Right lung (tissue), 5 donors: ENCODE data around the gene PLEKHM2. TPM values are rescaled to one million over a fixed set of nuclear protein-coding genes. Genes with fewer than 3 reads are reported as not detected.

Experiments used
- DNase-seq, 2 donors: peaks; one replicate each; pipeline ENCODE4 v3.0.0-alpha.2; 2013
- polyA plus RNA-seq, 5 donors: library from polyadenylated mRNA; unstranded; fragments of 120-200 nt; gene quantifications; one replicate each; pipeline versions ENCODE4 v1.2.1 to v1.2.3, GENCODE V29; 2013; ENCODE audit warnings: inconsistent platforms in 1 of 5, low replicate concordance in 1 of 5; ENCODE audit not compliant: insufficient read length in 5 of 5, insufficient read depth in 1 of 5

The PLEKHM2 gene
- polyA plus RNA-seq, 5 donors, result 42.6 to 62.2 (median 55.3) TPM

GRCh38 chr1:15701784-15702183 is 17.7 kb downstream of the PLEKHM2 start:
- no peak for DNase-seq

- DNase-seq, result no peak
These were observed 18.8 kb downstream of the PLEKHM2 start for GRCh38 chr1:15702722-15703550.

DNA sequence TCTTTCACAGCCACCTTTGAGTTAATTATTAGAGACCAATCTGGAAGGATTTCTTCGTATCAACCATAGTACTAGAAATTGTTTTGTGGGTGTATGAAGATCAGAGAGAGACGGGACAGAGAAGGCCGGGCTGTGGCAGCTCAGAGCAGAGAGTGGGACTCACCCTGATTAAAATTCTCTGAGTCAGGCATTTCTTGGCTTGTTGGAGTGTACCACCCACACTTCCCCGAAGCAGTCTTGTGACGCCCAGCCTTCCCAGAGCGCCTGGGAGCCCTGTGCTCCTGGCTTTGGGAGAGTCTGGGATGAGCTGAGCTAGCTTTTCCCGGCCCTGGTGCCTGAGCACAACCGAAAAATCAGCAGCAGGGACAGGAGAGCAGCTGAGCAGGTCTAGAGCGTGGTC is 19.4 kb downstream of the PLEKHM2 start:
- peak in 1 of 2 donors; percentile 69 for DNase-seq

DNA sequence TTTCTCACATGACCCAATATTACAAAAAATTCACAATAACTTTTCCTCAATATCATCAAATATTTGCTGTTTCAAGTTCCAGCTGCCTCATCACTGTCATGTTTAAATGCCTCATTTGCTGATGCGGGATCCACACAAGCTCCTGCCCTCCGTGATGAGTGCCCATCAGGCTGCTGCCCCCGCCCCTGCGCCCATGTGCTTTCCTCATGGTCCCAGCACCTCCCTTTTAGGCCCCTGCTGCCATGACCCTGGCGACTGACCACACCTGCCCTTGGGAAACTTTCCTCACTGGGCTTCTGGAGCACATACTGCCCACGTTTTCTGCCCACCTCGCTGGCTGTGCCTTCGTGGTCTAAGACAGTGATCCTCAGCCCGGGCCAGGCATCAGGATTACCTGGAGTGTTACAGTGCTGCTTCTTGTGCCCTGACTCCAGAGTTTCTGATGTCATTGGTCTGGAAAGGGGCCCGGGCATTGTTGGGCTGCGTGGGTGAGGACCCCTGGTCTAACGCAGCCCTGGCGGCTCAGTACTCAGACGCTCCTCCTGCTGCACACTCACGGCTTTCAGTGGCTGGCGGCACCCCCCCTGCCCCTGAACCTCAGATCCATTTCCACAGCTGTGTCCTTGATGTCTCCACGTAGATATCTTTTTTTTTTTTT is 20.5 kb downstream of the PLEKHM2 start:
- no peak for DNase-seq

DNA sequence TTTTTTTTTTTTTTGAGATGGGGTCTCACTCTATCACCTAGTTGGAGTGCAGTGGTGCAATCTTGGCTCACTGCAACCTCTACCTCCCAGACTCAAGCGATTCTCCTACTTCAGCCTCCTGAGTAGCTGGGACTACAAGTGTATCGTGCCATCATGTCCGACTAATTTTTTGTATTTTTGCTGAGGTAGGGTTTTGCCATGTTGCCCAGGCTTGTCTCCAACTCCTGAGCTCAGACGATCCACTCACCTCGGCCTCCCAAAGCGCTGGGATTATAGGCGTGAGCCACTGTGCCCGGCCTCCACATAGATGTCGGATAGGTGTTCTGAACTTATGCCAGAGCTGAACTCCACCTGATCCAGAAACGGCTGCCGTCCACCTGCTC is 21.1 kb downstream of the PLEKHM2 start:
- DNase-seq, result no peak

DNA sequence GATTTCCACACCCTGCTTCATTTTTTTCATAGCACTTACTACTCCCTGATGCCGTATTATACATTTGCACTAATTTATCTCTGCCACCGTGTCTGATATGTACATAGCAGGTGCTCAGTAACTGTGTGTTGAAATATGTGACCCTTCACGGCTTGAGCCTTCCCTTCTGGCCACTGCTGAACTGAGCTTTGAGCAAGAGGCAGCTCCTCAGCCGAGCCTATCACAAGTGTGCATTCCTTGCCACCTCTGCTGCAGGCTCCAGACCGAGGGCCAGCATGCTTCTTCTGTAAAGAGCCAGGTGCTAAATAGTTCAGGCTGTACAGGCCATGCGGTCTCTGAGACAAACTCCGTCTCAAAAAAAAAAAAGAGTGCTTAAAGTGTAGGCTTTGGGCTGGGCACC is 22.6 kb downstream of the PLEKHM2 start:
- DNase-seq, result no peak

DNA sequence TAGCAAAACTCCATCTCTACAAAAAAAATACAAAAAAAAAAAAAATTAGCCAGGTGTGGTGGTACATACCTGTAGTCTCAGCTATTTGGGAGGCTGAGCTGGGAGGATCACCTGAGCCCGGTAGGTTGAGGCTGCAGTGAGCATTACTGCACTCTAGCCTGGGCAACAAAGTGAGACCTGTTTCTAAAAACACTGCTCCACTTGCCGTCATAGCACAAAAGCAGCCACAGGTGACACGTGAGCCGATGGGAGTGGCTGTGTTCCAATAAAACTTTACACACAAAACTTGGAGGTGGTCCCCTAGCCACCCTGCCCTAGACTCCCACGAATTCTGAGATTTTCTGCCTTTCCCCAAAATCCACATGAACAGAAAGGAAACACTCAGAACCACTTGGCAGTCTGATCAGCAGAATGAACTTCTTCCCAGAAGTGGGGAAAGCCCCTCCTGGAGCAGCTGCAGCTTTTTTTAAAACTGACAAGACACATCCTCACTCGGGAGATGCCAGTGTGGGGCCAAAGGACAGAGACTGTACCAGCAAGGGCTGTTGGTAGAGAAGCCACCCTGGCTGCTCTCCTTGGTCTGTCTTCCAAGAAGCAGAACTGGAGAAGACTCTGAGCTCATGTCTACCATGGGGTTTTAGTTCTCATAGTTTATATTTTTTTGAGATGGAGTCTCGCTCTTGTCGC is 23.3 kb downstream of the PLEKHM2 start:
- no peak for DNase-seq

- DNase-seq, result no peak
These were observed 24.5 kb downstream of the PLEKHM2 start for GRCh38 chr1:15708486-15709137.

DNA sequence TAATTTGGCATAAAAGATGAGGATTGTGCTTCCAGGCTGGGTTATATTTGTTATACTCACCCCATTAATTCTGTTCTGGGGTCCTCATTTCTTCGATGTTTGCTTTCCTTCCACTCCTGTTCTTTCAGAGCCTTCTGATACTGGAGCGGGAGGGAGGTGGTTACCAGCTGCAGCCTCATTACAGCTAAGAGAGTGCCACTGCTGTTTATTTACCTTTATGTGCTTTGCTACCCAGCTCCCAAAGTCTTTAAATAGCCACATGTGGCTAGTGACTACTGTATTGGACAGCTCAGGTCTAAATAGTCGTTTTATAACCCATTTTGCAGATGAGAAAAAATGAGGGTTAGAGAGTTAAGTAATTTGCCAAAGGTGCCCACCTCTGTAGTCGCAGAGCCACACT is 25.1 kb downstream of the PLEKHM2 start:
- no peak for DNase-seq

DNA sequence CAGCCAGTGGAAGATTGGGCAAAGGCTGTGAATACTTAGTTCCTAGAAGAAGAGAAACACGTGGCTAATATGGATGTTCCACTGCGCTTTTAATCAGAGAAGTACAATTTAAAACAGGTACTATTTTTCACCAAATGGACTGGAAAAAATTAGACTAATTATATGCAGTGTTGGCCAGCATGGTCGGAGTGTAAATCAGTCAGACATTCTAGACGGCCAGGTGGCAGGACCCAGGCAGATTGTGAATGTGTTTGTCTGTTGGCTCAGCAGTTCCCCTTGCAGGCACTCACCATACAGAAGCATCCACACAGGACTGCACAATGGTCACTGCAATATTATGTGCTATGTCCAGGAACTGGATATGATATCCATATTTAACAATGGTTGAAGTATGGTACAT is 28.0 kb downstream of the PLEKHM2 start:
- DNase-seq, result no peak

DNA sequence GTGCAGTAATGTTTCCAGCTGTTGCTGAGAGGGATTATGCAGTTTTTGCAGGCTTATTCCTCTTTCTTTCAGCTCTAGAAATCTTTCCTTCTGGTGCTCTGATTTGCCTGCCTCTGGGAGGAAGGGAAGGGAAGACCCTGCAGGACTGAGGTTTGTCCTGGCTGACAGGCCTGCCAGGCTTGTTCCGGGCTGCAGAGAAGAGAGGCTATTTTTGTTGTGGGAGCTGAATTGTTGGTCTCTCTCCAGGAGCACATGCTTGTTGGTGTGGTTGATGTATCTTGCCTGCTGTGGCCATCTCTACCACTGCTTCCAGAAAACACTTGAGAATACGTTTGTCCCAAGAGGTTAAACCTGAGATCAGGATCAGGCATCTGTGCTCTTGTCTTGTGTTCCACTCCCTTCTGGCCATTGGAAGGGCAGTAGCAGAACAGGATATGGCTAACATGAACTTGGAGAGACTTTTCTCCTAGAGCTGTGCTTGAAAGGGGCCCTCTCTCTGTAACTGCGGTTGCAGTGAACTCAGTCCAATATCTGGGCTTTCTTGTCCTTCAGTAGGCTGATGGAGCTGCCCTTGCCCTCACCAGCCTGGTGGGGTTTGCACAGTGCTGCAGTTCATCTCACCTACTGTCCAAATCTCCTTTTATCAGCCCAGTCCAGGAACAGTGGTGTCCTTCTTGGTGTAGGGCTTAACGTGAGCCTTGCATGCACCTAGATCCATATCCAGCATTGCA is 30.5 kb downstream of the PLEKHM2 start:
- DNase-seq, result peak; percentile 86 to 91

DNA sequence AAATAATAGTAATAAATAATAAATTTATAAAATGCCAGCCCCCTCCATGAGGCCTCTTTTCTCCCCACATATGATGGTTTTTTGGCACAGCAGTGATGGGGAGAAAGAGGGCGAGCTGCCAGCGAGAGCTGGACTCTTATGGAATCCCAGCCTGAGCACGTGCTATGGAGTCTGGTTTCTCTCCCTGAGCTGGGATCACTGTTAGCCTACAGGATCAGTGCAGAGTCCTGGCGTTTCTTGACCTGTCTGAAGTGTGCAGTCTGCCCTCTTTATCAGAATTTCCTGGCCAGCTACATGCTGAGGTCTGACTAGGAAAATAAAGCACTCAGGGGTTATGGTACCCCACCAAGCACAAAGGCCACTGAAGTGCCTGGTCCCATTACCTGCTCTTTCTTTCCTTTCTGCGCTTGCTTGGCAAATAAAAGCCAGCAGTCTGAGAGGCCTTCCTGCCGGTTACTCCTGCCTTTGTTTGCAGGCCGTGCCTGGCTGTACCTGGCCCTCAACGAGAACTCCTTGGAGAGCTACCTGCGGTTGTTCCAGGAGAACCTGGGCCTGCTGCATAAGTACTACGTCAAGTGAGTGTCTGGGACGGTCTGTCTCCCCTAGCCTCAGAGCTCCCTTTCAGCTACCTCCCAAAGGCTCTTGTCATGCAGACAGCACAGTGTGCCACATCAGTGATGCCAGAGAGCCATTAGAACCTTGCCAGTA is 33.5 kb downstream of the PLEKHM2 start:
- DNase-seq, result no peak

GRCh38 chr1:15718199-15718601 is 34.1 kb downstream of the PLEKHM2 start:
- DNase-seq, result no peak

- DNase-seq, result no peak
These were observed 35.4 kb downstream of the PLEKHM2 start for GRCh38 chr1:15719381-15720120.

DNA sequence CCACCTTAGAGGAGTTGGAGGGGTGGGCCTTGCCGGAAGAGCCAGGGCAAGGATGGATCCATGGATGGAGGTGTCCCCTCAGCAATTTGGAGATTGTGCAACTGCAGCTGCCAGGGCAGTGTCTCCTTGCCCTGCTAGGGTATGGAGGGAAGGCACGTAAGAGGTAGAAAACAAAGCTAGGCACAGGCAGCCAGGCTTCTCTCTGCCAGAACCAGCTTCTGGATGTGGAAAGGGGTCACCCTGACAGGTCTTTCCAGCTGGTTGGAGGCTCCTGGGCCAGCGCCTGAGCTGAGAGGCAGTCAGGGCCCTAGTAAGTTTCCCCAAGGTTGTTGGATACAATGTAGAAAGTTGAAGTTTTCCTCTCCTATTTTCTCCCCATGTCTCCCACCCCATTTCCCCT is 36.7 kb downstream of the PLEKHM2 start:
- no peak for DNase-seq

GRCh38 chr1:15722411-15722810 is 38.3 kb downstream of the PLEKHM2 start:
- no peak for DNase-seq

DNA sequence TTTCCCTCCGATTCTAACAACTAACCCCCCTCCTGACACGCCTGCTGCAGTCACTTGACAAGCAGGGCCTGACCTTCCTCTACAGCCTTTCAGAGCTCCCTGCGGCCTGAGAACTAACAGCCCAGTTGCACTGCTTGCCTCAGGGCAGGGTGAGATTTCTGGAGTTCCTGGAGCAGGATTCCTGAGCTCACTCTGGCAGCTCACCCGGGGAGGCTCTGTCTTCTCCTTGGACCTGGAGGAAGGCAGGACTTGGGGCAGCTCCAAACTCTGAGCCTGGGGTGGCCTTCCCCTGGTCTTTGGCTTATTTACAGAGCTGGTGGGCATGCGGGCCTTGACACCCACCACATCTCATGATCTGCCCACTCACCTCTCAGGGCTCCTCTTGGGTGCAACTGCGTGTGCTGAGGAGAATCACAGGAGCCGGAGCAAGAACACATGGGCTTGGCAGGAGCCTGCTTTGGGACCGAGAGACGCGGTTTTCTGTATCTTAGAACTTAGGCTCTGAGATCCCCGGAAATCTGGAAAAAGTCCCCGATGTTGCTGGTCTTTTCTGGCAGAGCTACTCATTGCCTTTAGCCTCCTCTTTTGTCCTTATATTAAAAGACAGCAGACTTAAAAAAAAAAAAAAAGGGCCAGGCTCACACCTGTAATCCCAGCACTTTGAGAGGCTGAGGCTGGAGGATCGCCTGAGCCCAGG is 38.9 kb downstream of the PLEKHM2 start:
- DNase-seq, result no peak

DNA sequence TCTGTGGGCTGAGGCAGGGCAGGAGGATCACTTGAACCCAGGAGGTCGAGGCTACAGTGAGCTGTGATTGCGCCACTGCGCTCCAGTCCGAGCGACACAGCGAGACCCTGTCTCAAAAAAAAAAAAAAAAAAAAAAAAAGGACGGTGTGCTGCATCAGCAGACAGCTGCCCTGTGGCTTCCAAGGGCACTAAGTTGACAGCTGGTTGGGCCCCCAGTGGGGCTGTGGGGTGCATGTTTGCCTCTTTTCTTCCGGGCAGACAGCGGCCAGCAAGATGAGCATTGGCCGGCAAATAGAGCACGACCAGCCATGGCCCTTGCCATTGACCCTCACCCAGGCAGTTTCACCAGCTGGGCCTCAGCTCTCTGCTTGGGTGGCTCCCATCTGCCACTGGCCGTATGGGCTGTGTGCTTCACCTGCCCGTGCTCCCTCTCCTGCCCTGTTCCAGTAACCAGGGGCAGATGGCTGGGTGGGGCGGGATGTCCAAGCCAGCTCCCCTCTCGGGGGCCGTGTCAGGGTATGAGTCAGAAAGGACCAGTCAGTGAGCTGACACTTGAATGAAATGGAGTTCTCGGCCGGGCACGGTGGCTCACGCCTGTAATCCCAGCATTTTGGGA is 39.6 kb downstream of the PLEKHM2 start:
- DNase-seq, result no peak
